Aorta (tissue), 5 donors: Measurements from ENCODE around the gene BTBD9. TPM values are rescaled to one million over a fixed set of nuclear protein-coding genes. Genes with fewer than 3 reads are reported as not detected.

ENCODE experiments used
- ATAC-seq: fragments of 200-7000 bp; cut with Tn5 transposase; one replicate; pipeline ENCODE4 v1.9.1; 2022; ENCODE audit warnings: moderate library complexity; ENCODE audit not compliant: low FRiP score
- DNase-seq, 2 donors: peaks; one replicate each; pipeline ENCODE4 v3.0.0-alpha.2; 2020
- H3K27ac ChIP-seq, 2 donors: one replicate each; pipeline ENCODE4 v1.5.1; 2013; ENCODE audit warnings: low read length in 2 of 2, mild to moderate bottlenecking in 2 of 2, moderate library complexity in 2 of 2, control low read depth in 1 of 2, inconsistent platforms in 1 of 2, low read depth in 1 of 2
- H3K27me3 ChIP-seq, 2 donors: one replicate each; pipeline ENCODE4 v1.6.1; 2013; ENCODE audit warnings: control low read depth in 1 of 2, low read length in 1 of 2, mild to moderate bottlenecking in 1 of 2, moderate library complexity in 1 of 2; ENCODE audit not compliant: insufficient read depth in 2 of 2, control insufficient read depth in 1 of 2
- H3K36me3 ChIP-seq, 2 donors: one replicate each; pipeline ENCODE4 v1.6.1; 2013; ENCODE audit warnings: control low read depth in 1 of 2, low read length in 1 of 2, mild to moderate bottlenecking in 1 of 2; ENCODE audit not compliant: insufficient read depth in 2 of 2, control insufficient read depth in 1 of 2
- H3K4me1 ChIP-seq, 2 donors: one replicate each; pipeline ENCODE4 v1.6.1; 2013; ENCODE audit warnings: low read length in 2 of 2, control low read depth in 1 of 2, mild to moderate bottlenecking in 1 of 2, moderate library complexity in 1 of 2; ENCODE audit not compliant: insufficient read depth in 2 of 2, control insufficient read depth in 1 of 2
- H3K4me3 ChIP-seq, 2 donors: one replicate each; pipeline ENCODE4 v1.5.1; 2013; ENCODE audit warnings: low read length in 2 of 2, control low read depth in 1 of 2, mild to moderate bottlenecking in 1 of 2
- H3K9me3 ChIP-seq: one replicate; pipeline ENCODE4 v1.6.1; 2013; ENCODE audit warnings: mild to moderate bottlenecking, low read length; ENCODE audit not compliant: control insufficient read depth
- WGBS, 2 donors: extraction: QIAGEN DNeasy Blood & Tissue Kit; methylation state at CpG; one replicate each; pipeline ENCODE4 v1.1.7; 2013; 5-methylcytosine and 5-hydroxymethylcytosine counted together
- intact Hi-C, 2 donors: fragments of 100-400 bp; cut with DNase I; formaldehyde crosslinking; loops; one replicate each; pipeline versions ENCODE4 v1.14.2 to v1.15.0; 2022
- polyA plus RNA-seq, 2 donors: library from polyadenylated mRNA; stranded (reverse); fragments of 200-250 nt; gene quantifications; one replicate each; pipeline ENCODE4 v1.2.3, GENCODE V29; 2013
- total RNA-seq, 2 donors: library from RNA; stranded (reverse); fragmentation: NEBNext Ultra II Directional; extraction: Animal tissue kit (Norgen Biotek cat#: 25700); gene quantifications; one replicate each; pipeline ENCODE4 v1.2.1, GENCODE V29; 2021
- donor health status: healthy with polysubstance abuse.
- donor health status: Bipolar disorder and iron deficiency.
- donor health status: DM: no; HTN: no; CAD: no.
- donor health status: DM: no; HTN: no; CAD: no.
- donor health status: DM: yes; HTN: yes; CAD: no.

Gene BTBD9
- total and polyA plus RNA-seq, 4 donors = 1.5 to 23.6 (median 12.4) TPM

- DNase-seq (no peak), ATAC-seq (no peak)
- H3K9me3 ChIP-seq = no peaks in the 10 kb centered on the region
Observed at GRCh38 chr6:38319256-38320212, 320.2 kb downstream of the BTBD9 start.

GRCh38 chr6:38316099-38316868 lies 323.4 kb downstream of the BTBD9 start:
- H3K4me3 ChIP-seq = no peak overlapping the region
- WGBS, 2 donors = 94 to 97% methylated on average over 1 of the region's 1 CpG
- no peaks in the 10 kb centered on the region for H3K4me1 ChIP-seq
- no peaks in the 10 kb centered on the region for H3K36me3 ChIP-seq
- no peak for ATAC-seq
- no peak for DNase-seq
- H3K9me3 ChIP-seq = no peaks in the 10 kb centered on the region
- no peak overlapping the region for H3K27ac ChIP-seq
- no peaks in the 10 kb centered on the region for H3K27me3 ChIP-seq
- intact Hi-C loops = no loop called here

More at GRCh38 chr6:38319256-38320212, 320.2 kb downstream of the BTBD9 start:
- H3K27me3 ChIP-seq = no peaks in the 10 kb centered on the region
- H3K27ac ChIP-seq = no peak overlapping the region
- no peaks in the 10 kb centered on the region for H3K36me3 ChIP-seq
- intact Hi-C loops = no loop called here
- 79 to 88% methylated on average over 11 of the region's 11 CpGs for WGBS, 2 donors
- no peaks in the 10 kb centered on the region for H3K4me1 ChIP-seq
- no peak overlapping the region for H3K4me3 ChIP-seq

- peaks cover 0 to 2% of the 10 kb centered on the region in 2 donors for H3K4me1 ChIP-seq
- no peaks in the 10 kb centered on the region for H3K27me3 ChIP-seq
- DNase-seq = no peak
- no peaks in the 10 kb centered on the region for H3K9me3 ChIP-seq
- WGBS, 2 donors = 73 to 76% methylated on average over 3 of the region's 3 CpGs
- no peak for ATAC-seq
- H3K4me3 ChIP-seq = no peak overlapping the region
- H3K27ac ChIP-seq = no peak overlapping the region
- H3K36me3 ChIP-seq = no peaks in the 10 kb centered on the region
- intact Hi-C loops = no loop called here
Observed at GRCh38 chr6:38311201-38311600, 328.5 kb downstream of the BTBD9 start.

GRCh38 chr6:38310061-38310460 lies 329.7 kb downstream of the BTBD9 start:
- WGBS, 2 donors = 73 to 75% methylated on average over 5 of the region's 5 CpGs
- no peak overlapping the region for H3K4me3 ChIP-seq
- no peaks in the 10 kb centered on the region for H3K27me3 ChIP-seq
- DNase-seq (no peak), ATAC-seq (no peak)
- H3K27ac ChIP-seq = no peak overlapping the region
- intact Hi-C loops = no loop called here
- peaks cover 0 to 2% of the 10 kb centered on the region in 2 donors for H3K4me1 ChIP-seq
- no peaks in the 10 kb centered on the region for H3K9me3 ChIP-seq
- no peaks in the 10 kb centered on the region for H3K36me3 ChIP-seq

- Histone ChIP-seq H3K36me3 (no peaks in the 10 kb centered on the region), H3K27me3 (no peaks in the 10 kb centered on the region), H3K4me3 (no peak overlapping the region), H3K27ac (no peak overlapping the region), H3K4me1 (peaks cover 0 to 2% of the 10 kb centered on the region in 2 donors), H3K9me3 (no peaks in the 10 kb centered on the region)
- ATAC-seq = no peak
- no peak for DNase-seq
- intact Hi-C loops = no loop called here
Observed at GRCh38 chr6:38307740-38308139, 332.0 kb downstream of the BTBD9 start.

- intact Hi-C loops = no loop called here
- Histone ChIP-seq H3K4me1 (peaks cover 0 to 2% of the 10 kb centered on the region in 2 donors), H3K27me3 (no peaks in the 10 kb centered on the region), H3K4me3 (no peak overlapping the region), H3K9me3 (no peaks in the 10 kb centered on the region), H3K27ac (no peak overlapping the region), H3K36me3 (no peaks in the 10 kb centered on the region)
- no peak for DNase-seq
- ATAC-seq = no peak
Observed at GRCh38 chr6:38306931-38307330, 332.8 kb downstream of the BTBD9 start.

GRCh38 chr6:38305995-38306681 lies 333.6 kb downstream of the BTBD9 start:
- no peak for DNase-seq
- peaks cover 0 to 2% of the 10 kb centered on the region in 2 donors for H3K4me1 ChIP-seq
- no peak for ATAC-seq
- no peaks in the 10 kb centered on the region for H3K36me3 ChIP-seq
- no peaks in the 10 kb centered on the region for H3K9me3 ChIP-seq
- no peaks in the 10 kb centered on the region for H3K27me3 ChIP-seq
- no peak overlapping the region for H3K27ac ChIP-seq
- H3K4me3 ChIP-seq = no peak overlapping the region
- 87 to 88% methylated on average over 4 of the region's 4 CpGs for WGBS, 2 donors
- intact Hi-C loops = no loop called here

GRCh38 chr6:38302838-38303237 lies 336.9 kb downstream of the BTBD9 start:
- DNase-seq (no peak), ATAC-seq (no peak)
- WGBS, 2 donors = 75 to 77% methylated on average over 2 of the region's 2 CpGs
- no peak overlapping the region for H3K4me3 ChIP-seq
- no peak overlapping the region for H3K27ac ChIP-seq
- no peaks in the 10 kb centered on the region for H3K4me1 ChIP-seq
- H3K9me3 ChIP-seq = no peaks in the 10 kb centered on the region
- H3K27me3 ChIP-seq = no peaks in the 10 kb centered on the region
- no peaks in the 10 kb centered on the region for H3K36me3 ChIP-seq
- intact Hi-C loops = no loop called here
